Measurements from ENCODE around the gene SART3. TPM values are rescaled to one million over a fixed set of nuclear protein-coding genes. Genes with fewer than 3 reads are reported as not detected.
"Not testable (repeated sequence)": the region's sequence is repeated elsewhere in the genome, so short reads cannot be mapped to it uniquely, and the experiment has no call there.

The SART3 gene
- total and polyA plus RNA-seq, 2 of the 4 experiments (the other 2 are of a cell fraction): 22.6 to 37.8 TPM

DNA sequence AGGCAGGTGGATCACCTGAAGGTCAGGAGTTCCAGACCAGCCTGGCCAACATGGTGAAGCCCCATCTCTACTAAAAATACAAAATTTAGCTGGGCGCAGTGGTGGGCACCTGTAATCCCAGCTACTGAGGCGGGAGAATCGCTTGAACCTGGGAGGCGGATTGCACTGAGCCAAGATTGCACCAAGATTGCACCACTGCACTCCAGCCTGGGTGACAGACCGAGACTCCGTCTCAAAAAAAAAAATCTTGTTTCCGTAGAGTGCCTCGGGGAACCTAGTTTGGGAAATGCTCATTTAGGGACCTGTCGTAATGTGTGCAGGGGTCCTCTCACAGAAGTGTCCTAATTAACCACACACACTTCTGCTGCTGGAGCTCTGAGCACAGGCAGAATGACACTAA, 29.5 kb upstream of the SART3 start:
- not testable (repeated sequence) for DNase-seq

More for the DNA sequence above, 29.5 kb upstream of the SART3 start:
- BruUV-seq (replicated peaks); H3K4me2 ChIP-seq (ENCODE audit: low read depth, low read length); dilution Hi-C loops (cut with HindIII; ENCODE audit: low sequenced_read_pairs, unreplicated experiment); H3K9me3 ChIP-seq (ENCODE audit: control insufficient read depth, insufficient read depth, low read length); H2BK20ac ChIP-seq (ENCODE audit: low read depth, low read length); in situ Hi-C loops (cut with MboI; ENCODE audit: low sequenced_read_pairs); H3K18ac ChIP-seq (ENCODE audit: low read depth, low read length); H3K36me3 ChIP-seq (ENCODE audit: control insufficient read depth, insufficient read depth, low read length); CTCF ChIA-PET; H4K20me1 ChIP-seq (ENCODE audit: insufficient read depth, low read length); H4K5ac ChIP-seq (ENCODE audit: low read depth, low read length); H3K14ac ChIP-seq (replicated peaks; ENCODE audit: low read depth, low read length); H2AFZ ChIP-seq (replicated peaks; ENCODE audit: low read length, poor library complexity); H3K9me1 ChIP-seq (ENCODE audit: insufficient read depth, low read length); H2BK5ac ChIP-seq (ENCODE audit: low read depth, low read length, poor library complexity, severe bottlenecking); H2BK15ac ChIP-seq (ENCODE audit: low read depth, low read length); POLR2A ChIA-PET (ENCODE audit: unreplicated experiment); H4K8ac ChIP-seq (ENCODE audit: low read depth in 2 of 2, low read length in 2 of 2); H2BK120ac ChIP-seq (ENCODE audit: low read depth, low read length); H3K9ac ChIP-seq (ENCODE audit: low read depth, low read length); H3K4me1 ChIP-seq (ENCODE audit: control insufficient read depth, insufficient read depth, low read length); H3K23ac ChIP-seq (ENCODE audit: low read depth, low read length); intact Hi-C loops (cut with micrococcal nuclease); H3K27ac ChIP-seq (ENCODE audit: insufficient read depth, low read length); H3K4me3 ChIP-seq (ENCODE audit: insufficient read depth, low read depth, low read length); ATAC-seq (ENCODE audit: low read depth); H2AK5ac ChIP-seq (ENCODE audit: low read depth, low read length); H3K4ac ChIP-seq (ENCODE audit: low read depth, low read length); H3K56ac ChIP-seq (ENCODE audit: extremely low read depth, insufficient read depth, low read length); H4K91ac ChIP-seq (ENCODE audit: insufficient read depth, low read depth, low read length); H2AK9ac ChIP-seq (replicated peaks; ENCODE audit: low read depth, low read length, poor library complexity); H3K27me3 ChIP-seq (ENCODE audit: control insufficient read depth, insufficient read depth, low read length); H3K79me1 ChIP-seq (ENCODE audit: low read depth in 1 of 2, low read length in 2 of 2): not testable (repeated sequence)
- 92% methylated on average over 5 of the region's 9 CpGs; no CpG with 5 or more reads in 1 of the 2 experiments for WGBS, 2 experiments (ENCODE audit: extremely low coverage in 2 of 2, insufficient read length in 1 of 2)

Measured in IMR-90 (cell line).